ENCODE results near the gene PAFAH1B2. TPM values are rescaled to one million over a fixed set of nuclear protein-coding genes. Genes with fewer than 3 reads are reported as not detected.

Gene PAFAH1B2
- total RNA-seq, 1 experiment from 2014 or later: 154 TPM

DNA sequence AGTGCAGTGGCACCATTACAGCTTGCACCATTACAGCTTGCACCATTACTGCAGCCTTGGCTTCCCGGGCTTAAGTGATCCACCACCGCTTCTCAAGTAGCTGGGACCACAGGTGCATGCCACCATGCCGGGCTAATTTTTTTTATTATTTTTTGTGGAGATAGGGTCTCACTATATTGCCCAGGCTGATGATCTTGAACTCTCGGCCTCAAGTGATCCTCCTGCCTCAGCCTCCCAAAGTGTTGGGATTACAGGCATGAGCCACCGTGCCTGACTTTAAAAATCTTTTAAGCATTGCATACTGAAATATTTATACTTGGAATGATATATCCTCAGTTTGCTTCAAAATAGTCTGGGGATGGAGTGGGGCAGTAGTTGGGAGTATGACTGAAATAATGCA is 10.4 kb downstream of the PAFAH1B2 start:
- ChIA-PET RAD21 (ENCODE audit: low non-redundant PET in 1 of 2, low total read pairs in 2 of 2, uncharacterized antibody in 2 of 2, unreplicated experiment in 2 of 2) (no interaction called here), POLR2A (interaction anchor here (1.3 kb wide), 1 partner anchor 9 kb away, joined by 3 read pairs; no protein-coding TSS in a partner anchor), CTCF (no interaction called here)
- H3K4me3 ChIP-seq (replicated peaks in 1 of 2; ENCODE audit: low read depth in 1 of 2, low read length in 2 of 2): no peak overlapping the region
- no peak overlapping the region for H2AFZ ChIP-seq (ENCODE audit: low read depth, low read length, poor library complexity, severe bottlenecking)
- H3K36me3 ChIP-seq (ENCODE audit: control insufficient read depth in 1 of 2, insufficient read depth in 2 of 2, low read length in 2 of 2): peaks cover 21 to 24% of the 10 kb centered on the region in 2 experiments; a peak in 3 of 4 replicates
- H3K27me3 ChIP-seq (ENCODE audit: insufficient read depth, low read length): no peaks in the 10 kb centered on the region
- DNase-seq (ENCODE audit: low read depth, low spot score) (no peak), ATAC-seq (no peak)
- H3K4me2 ChIP-seq (ENCODE audit: low read length): no peak overlapping the region
- intact Hi-C loops (cut with micrococcal nuclease): no loop called here
- no peaks in the 10 kb centered on the region for H3K9me2 ChIP-seq (ENCODE audit: insufficient read depth)
- H3K9me3 ChIP-seq (ENCODE audit: control insufficient read depth in 1 of 2, insufficient read depth in 1 of 2, low read depth in 1 of 2, low read length in 2 of 2): no peaks in the 10 kb centered on the region
- no peak overlapping the region for H3K9ac ChIP-seq (ENCODE audit: low read length)
- peaks cover 0 to 3% of the 10 kb centered on the region in 2 experiments; a peak in 2 of 4 replicates for H3K4me1 ChIP-seq (ENCODE audit: control insufficient read depth in 1 of 2, insufficient read depth in 2 of 2, low read length in 2 of 2)
- peaks cover 100% of the 10 kb centered on the region for H3K79me2 ChIP-seq (ENCODE audit: insufficient read depth, low read length)
- 0 out of 2 replicates have a peak, but pooled peaks cover 11% of the 10 kb centered on the region for H4K20me1 ChIP-seq (ENCODE audit: insufficient read depth)
- TF ChIP-seq ELF1 (IDR thresholded peaks at IDR 0.05; ENCODE audit: borderline replicate concordance, low read depth): no peak
- no peak for TF ChIP-seq POLR2AphosphoS5 (IDR thresholded peaks at IDR 0.05; ENCODE audit: low read depth, low read length)
- no peak for TF ChIP-seq JUND (IDR thresholded peaks at IDR 0.05)
- no peak for TF ChIP-seq CEBPB (IDR thresholded peaks at IDR 0.05; ENCODE audit: low read depth)
- TF ChIP-seq, protein P1, sequence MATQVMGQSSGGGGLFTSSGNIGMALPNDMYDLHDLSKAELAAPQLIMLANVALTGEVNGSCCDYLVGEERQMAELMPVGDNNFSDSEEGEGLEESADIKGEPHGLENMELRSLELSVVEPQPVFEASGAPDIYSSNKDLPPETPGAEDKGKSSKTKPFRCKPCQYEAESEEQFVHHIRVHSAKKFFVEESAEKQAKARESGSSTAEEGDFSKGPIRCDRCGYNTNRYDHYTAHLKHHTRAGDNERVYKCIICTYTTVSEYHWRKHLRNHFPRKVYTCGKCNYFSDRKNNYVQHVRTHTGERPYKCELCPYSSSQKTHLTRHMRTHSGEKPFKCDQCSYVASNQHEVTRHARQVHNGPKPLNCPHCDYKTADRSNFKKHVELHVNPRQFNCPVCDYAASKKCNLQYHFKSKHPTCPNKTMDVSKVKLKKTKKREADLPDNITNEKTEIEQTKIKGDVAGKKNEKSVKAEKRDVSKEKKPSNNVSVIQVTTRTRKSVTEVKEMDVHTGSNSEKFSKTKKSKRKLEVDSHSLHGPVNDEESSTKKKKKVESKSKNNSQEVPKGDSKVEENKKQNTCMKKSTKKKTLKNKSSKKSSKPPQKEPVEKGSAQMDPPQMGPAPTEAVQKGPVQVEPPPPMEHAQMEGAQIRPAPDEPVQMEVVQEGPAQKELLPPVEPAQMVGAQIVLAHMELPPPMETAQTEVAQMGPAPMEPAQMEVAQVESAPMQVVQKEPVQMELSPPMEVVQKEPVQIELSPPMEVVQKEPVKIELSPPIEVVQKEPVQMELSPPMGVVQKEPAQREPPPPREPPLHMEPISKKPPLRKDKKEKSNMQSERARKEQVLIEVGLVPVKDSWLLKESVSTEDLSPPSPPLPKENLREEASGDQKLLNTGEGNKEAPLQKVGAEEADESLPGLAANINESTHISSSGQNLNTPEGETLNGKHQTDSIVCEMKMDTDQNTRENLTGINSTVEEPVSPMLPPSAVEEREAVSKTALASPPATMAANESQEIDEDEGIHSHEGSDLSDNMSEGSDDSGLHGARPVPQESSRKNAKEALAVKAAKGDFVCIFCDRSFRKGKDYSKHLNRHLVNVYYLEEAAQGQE (IDR thresholded peaks at IDR 0.05; ENCODE audit: low read depth): no peak
- no peak for TF ChIP-seq SP1 (IDR thresholded peaks at IDR 0.05; ENCODE audit: low read depth)
- TF ChIP-seq CBX3 (IDR thresholded peaks at IDR 0.05; ENCODE audit: low read depth): no peak
- TF ChIP-seq TCF7L2 (IDR thresholded peaks at IDR 0.05; ENCODE audit: borderline replicate concordance, extremely low read depth, insufficient read depth, insufficient read length): no peak
- TF ChIP-seq, protein P2, sequence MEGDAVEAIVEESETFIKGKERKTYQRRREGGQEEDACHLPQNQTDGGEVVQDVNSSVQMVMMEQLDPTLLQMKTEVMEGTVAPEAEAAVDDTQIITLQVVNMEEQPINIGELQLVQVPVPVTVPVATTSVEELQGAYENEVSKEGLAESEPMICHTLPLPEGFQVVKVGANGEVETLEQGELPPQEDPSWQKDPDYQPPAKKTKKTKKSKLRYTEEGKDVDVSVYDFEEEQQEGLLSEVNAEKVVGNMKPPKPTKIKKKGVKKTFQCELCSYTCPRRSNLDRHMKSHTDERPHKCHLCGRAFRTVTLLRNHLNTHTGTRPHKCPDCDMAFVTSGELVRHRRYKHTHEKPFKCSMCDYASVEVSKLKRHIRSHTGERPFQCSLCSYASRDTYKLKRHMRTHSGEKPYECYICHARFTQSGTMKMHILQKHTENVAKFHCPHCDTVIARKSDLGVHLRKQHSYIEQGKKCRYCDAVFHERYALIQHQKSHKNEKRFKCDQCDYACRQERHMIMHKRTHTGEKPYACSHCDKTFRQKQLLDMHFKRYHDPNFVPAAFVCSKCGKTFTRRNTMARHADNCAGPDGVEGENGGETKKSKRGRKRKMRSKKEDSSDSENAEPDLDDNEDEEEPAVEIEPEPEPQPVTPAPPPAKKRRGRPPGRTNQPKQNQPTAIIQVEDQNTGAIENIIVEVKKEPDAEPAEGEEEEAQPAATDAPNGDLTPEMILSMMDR (IDR thresholded peaks at IDR 0.05 in 2 of 3, conservative IDR thresholded peaks at IDR 0.05 in 1 of 3; ENCODE audit: borderline replicate concordance in 1 of 3, insufficient read depth in 1 of 3, low read depth in 2 of 3, low read length in 2 of 3): no peak
- BruUV-seq (replicated peaks): no TSS peak
- no peak overlapping the region for H3K27ac ChIP-seq (ENCODE audit: low read depth, low read length)

Data from HCT116 (cell line).